ENCODE results near the gene LTBP1. TPM values are rescaled to one million over a fixed set of nuclear protein-coding genes. Genes with fewer than 3 reads are reported as not detected.

LTBP1 gene
- polyA plus RNA-seq, 2 donors, result 4.3 to 13.9 TPM

DNA sequence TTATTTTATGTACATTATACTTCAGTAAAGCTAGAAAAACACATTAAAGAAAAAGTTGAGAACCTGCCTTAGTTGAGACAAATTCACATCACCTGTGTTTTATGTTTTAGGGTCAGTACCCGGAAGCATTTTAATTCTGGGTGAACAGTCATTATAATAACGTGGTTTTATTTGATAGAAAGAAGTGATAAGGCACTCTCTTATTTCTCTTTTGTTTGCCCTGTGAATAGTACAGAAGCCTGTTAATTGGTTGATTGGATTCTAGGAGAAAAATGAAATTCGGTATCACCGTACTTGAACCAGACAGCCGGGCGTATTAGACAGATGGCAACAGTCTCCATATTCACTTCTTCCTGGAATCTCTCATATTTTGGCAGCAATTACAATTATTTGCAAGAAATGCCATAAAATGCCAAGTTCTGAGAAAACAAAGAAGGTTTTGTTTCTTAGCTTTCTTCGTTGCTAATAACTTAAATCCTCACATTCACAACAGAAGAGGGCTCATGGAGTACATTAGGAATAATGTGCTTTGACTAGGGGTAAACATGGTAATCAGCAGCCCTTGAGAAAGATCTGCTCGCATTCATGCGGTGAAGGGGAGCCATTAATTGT lies 361.0 kb downstream of the LTBP1 start:
- Histone ChIP-seq H3K36me3 (ENCODE audit: control insufficient read depth in 2 of 2, insufficient read depth in 2 of 2, low read length in 1 of 2) (no peaks in the 10 kb centered on the region), H3K4me1 (ENCODE audit: control insufficient read depth in 2 of 2, insufficient read depth in 2 of 2, low read length in 1 of 2) (no peaks in the 10 kb centered on the region), H3K4me3 (ENCODE audit: low read depth in 1 of 2, low read length in 2 of 2) (no peak overlapping the region), H3K9me3 (ENCODE audit: control insufficient read depth in 2 of 2, insufficient read depth in 1 of 2, low read depth in 1 of 2, low read length in 1 of 2) (no peaks in the 10 kb centered on the region), H3K27ac (ENCODE audit: low read depth in 2 of 2, low read length in 1 of 2) (no peak overlapping the region), H3K27me3 (ENCODE audit: control insufficient read depth in 1 of 2, insufficient read depth in 2 of 2, low read length in 2 of 2) (no peaks in the 10 kb centered on the region)
- WGBS, 2 donors, result 83 to 86% methylated on average over 9 of the region's 9 CpGs

DNA sequence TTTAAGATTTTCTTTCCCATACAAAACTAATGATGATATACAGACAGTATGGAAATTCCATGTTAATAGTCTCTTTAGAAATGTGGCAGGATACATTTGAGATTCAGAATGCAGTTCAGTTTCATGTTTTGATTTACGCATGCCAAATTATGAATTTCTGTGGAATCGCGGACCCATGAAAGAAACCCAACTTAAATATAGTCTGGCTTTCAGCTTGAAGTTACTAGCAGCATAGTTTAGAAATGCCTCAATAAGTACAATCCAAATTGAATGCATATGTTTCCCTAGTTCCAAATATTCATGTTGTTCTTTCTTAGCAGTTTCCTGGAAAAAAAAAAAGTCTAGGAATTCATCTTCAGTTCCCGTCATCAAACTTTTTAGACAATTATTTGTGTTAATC lies 365.6 kb downstream of the LTBP1 start:
- no peak overlapping the region for H3K27ac ChIP-seq (ENCODE audit: low read depth in 2 of 2, low read length in 1 of 2)
- no peaks in the 10 kb centered on the region for H3K36me3 ChIP-seq (ENCODE audit: control insufficient read depth in 2 of 2, insufficient read depth in 2 of 2, low read length in 1 of 2)
- H3K9me3 ChIP-seq (ENCODE audit: control insufficient read depth in 2 of 2, insufficient read depth in 1 of 2, low read depth in 1 of 2, low read length in 1 of 2), result peaks cover 0 to 2% of the 10 kb centered on the region in 2 donors
- H3K27me3 ChIP-seq (ENCODE audit: control insufficient read depth in 1 of 2, insufficient read depth in 2 of 2, low read length in 2 of 2), result no peaks in the 10 kb centered on the region
- H3K4me3 ChIP-seq (ENCODE audit: low read depth in 1 of 2, low read length in 2 of 2), result no peak overlapping the region
- 84 to 86% methylated on average over 4 of the region's 4 CpGs for WGBS, 2 donors
- H3K4me1 ChIP-seq (ENCODE audit: control insufficient read depth in 2 of 2, insufficient read depth in 2 of 2, low read length in 1 of 2), result no peaks in the 10 kb centered on the region

DNA sequence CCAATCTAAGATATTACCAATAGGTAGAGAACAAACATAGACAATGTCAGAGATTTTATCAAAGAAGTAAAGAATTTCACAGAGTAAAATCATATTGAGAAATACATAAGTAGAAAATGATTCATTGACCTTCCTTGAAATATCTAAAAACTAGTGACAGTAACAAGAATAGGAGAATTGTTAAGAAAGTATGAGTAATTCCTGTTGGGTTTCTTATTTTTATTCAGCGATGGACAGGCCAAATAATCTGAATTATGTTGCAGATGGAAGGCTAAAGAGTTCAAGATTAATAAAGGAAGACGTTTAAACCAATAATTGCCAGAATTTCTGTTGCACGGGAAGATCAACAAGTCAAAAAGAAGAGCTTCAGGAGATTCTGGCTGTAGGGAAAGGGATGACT lies 366.3 kb downstream of the LTBP1 start:
- no peaks in the 10 kb centered on the region for H3K27me3 ChIP-seq (ENCODE audit: control insufficient read depth in 1 of 2, insufficient read depth in 2 of 2, low read length in 2 of 2)
- peaks cover 0 to 2% of the 10 kb centered on the region in 2 donors for H3K9me3 ChIP-seq (ENCODE audit: control insufficient read depth in 2 of 2, insufficient read depth in 1 of 2, low read depth in 1 of 2, low read length in 1 of 2)
- no peaks in the 10 kb centered on the region for H3K4me1 ChIP-seq (ENCODE audit: control insufficient read depth in 2 of 2, insufficient read depth in 2 of 2, low read length in 1 of 2)
- H3K4me3 ChIP-seq (ENCODE audit: low read depth in 1 of 2, low read length in 2 of 2), result no peak overlapping the region
- no peak overlapping the region for H3K27ac ChIP-seq (ENCODE audit: low read depth in 2 of 2, low read length in 1 of 2)
- WGBS, 2 donors, result 80 to 87% methylated on average over 3 of the region's 3 CpGs
- no peaks in the 10 kb centered on the region for H3K36me3 ChIP-seq (ENCODE audit: control insufficient read depth in 2 of 2, insufficient read depth in 2 of 2, low read length in 1 of 2)

DNA sequence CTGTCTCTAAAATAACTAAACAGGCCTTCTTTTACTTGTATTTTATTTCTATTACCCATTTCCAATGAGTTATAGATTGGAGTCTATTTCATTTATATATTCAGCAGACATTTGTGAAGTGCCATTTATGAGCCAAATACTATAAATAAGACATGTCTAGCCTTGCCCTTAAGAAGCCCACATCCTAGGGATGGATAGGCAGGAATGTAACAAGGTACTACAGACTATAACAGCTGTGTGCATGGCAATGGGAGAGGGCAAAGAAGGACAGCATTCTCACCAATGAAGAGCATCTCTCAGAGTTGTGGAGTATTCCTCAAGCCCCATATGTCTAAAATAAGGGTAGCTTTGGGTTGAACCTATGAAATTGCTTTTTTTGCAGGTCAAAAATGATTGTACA lies 367.8 kb downstream of the LTBP1 start:
- H3K36me3 ChIP-seq (ENCODE audit: control insufficient read depth in 2 of 2, insufficient read depth in 2 of 2, low read length in 1 of 2), result no peaks in the 10 kb centered on the region
- H3K4me1 ChIP-seq (ENCODE audit: control insufficient read depth in 2 of 2, insufficient read depth in 2 of 2, low read length in 1 of 2), result no peaks in the 10 kb centered on the region
- H3K9me3 ChIP-seq (ENCODE audit: control insufficient read depth in 2 of 2, insufficient read depth in 1 of 2, low read depth in 1 of 2, low read length in 1 of 2), result peaks cover 0 to 2% of the 10 kb centered on the region in 2 donors
- no peaks in the 10 kb centered on the region for H3K27me3 ChIP-seq (ENCODE audit: control insufficient read depth in 1 of 2, insufficient read depth in 2 of 2, low read length in 2 of 2)
- no peak overlapping the region for H3K27ac ChIP-seq (ENCODE audit: low read depth in 2 of 2, low read length in 1 of 2)
- no peak overlapping the region for H3K4me3 ChIP-seq (ENCODE audit: low read depth in 1 of 2, low read length in 2 of 2)

DNA sequence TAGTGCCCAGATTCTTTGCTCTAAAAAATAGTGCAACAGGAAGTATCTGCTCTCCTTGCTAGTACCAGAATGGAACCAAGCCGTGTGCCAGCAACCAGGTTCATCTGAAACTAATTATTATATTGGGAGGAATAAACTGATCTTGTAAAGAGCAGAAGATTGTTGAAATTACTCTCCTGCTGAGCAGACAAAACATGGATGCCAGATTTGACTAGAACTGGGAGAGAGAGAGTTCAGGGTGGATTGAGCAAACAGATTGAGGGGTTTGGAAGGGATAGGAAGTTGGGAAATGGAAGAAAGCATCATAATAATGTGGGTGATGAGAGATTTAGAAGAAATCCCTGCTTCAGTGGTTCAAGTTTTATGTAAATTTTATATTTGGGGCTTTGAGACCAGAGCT lies 369.6 kb downstream of the LTBP1 start:
- Histone ChIP-seq H3K27me3 (ENCODE audit: control insufficient read depth in 1 of 2, insufficient read depth in 2 of 2, low read length in 2 of 2) (no peaks in the 10 kb centered on the region), H3K4me1 (ENCODE audit: control insufficient read depth in 2 of 2, insufficient read depth in 2 of 2, low read length in 1 of 2) (no peaks in the 10 kb centered on the region), H3K4me3 (ENCODE audit: low read depth in 1 of 2, low read length in 2 of 2) (no peak overlapping the region), H3K36me3 (ENCODE audit: control insufficient read depth in 2 of 2, insufficient read depth in 2 of 2, low read length in 1 of 2) (no peaks in the 10 kb centered on the region), H3K9me3 (ENCODE audit: control insufficient read depth in 2 of 2, insufficient read depth in 1 of 2, low read depth in 1 of 2, low read length in 1 of 2) (peaks cover 0 to 2% of the 10 kb centered on the region in 2 donors), H3K27ac (ENCODE audit: low read depth in 2 of 2, low read length in 1 of 2) (no peak overlapping the region)
- WGBS, 2 donors, result 76 to 84% methylated on average over 1 of the region's 1 CpG

DNA sequence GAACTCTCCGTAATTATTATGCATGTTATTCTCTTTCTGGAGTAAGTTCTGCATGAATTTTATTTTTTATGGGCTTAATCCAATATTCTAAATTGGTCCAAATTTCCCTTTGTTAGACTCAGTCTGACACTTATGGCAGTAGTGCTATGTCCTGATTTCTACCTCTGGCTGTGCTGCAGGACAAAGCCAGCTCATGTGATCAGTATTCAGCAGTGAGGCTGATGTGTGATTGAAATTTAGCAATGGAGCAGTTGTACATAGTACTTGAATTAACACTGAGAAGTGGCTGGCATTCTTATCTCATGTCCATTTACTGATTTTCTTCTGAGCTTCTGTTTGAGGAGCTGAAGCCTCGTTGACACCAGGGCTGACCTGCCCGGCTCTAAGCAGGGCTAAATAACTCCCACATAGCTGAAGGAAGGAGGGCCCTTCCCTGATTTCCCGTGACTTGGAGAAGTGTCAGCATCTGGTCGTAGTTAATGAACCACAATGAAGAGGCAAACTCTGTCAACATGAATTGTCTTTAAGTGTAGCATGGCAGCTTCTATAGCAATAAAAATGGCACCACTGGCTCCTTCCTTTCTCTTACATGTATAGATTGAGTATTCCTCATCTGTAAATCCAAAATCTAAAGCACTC lies 370.7 kb downstream of the LTBP1 start:
- WGBS, 2 donors, result 79 to 80% methylated on average over 5 of the region's 5 CpGs
- Histone ChIP-seq H3K4me3 (ENCODE audit: low read depth in 1 of 2, low read length in 2 of 2) (no peak overlapping the region), H3K4me1 (ENCODE audit: control insufficient read depth in 2 of 2, insufficient read depth in 2 of 2, low read length in 1 of 2) (no peaks in the 10 kb centered on the region), H3K9me3 (ENCODE audit: control insufficient read depth in 2 of 2, insufficient read depth in 1 of 2, low read depth in 1 of 2, low read length in 1 of 2) (peaks cover 0 to 2% of the 10 kb centered on the region in 2 donors), H3K27ac (ENCODE audit: low read depth in 2 of 2, low read length in 1 of 2) (no peak overlapping the region), H3K27me3 (ENCODE audit: control insufficient read depth in 1 of 2, insufficient read depth in 2 of 2, low read length in 2 of 2) (no peaks in the 10 kb centered on the region), H3K36me3 (ENCODE audit: control insufficient read depth in 2 of 2, insufficient read depth in 2 of 2, low read length in 1 of 2) (no peaks in the 10 kb centered on the region)

DNA sequence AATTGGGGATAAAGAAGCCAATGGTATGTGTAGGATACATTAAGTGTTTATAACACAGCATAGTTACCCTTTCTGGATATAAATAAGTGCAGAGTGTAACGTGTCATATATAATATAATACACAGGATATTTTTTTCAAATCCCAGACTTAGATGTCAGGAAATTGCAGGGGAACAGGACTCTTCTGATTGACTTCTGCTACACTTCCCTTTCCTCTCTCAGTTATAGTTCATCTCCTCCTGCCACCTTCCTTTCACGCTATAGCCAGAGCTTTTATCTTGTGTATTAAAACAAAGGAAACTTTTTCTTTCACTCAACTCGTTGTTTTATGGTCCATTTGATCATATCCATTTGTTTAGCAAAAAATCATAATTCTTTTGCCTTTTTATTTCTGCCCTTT lies 371.7 kb downstream of the LTBP1 start:
- 73 to 74% methylated on average over 3 of the region's 3 CpGs for WGBS, 2 donors
- Histone ChIP-seq H3K27ac (ENCODE audit: low read depth in 2 of 2, low read length in 1 of 2) (no peak overlapping the region), H3K27me3 (ENCODE audit: control insufficient read depth in 1 of 2, insufficient read depth in 2 of 2, low read length in 2 of 2) (no peaks in the 10 kb centered on the region), H3K4me3 (ENCODE audit: low read depth in 1 of 2, low read length in 2 of 2) (no peak overlapping the region), H3K36me3 (ENCODE audit: control insufficient read depth in 2 of 2, insufficient read depth in 2 of 2, low read length in 1 of 2) (no peaks in the 10 kb centered on the region), H3K4me1 (ENCODE audit: control insufficient read depth in 2 of 2, insufficient read depth in 2 of 2, low read length in 1 of 2) (no peaks in the 10 kb centered on the region), H3K9me3 (ENCODE audit: control insufficient read depth in 2 of 2, insufficient read depth in 1 of 2, low read depth in 1 of 2, low read length in 1 of 2) (peaks cover 0 to 2% of the 10 kb centered on the region in 2 donors)

DNA sequence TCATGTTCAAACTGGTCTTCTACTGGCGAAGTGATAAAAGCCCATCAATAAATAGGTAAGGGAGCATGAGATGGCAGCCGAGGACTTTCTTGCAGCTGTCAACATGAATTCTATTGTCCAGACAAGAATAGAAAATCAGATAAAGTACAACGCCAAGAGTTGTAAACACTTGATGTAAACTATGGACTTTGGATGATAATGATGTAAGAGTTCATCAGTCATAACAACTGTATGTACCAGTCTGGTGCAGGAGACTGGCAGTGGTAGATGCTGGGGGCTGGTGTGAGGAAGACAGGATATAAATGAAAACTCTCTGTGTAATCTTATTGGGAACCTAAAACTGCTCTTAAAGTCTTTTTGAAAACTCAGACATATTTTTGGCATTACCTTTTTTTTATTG lies 373.8 kb downstream of the LTBP1 start:
- H3K4me3 ChIP-seq (ENCODE audit: low read depth in 1 of 2, low read length in 2 of 2), result no peak overlapping the region
- no peaks in the 10 kb centered on the region for H3K36me3 ChIP-seq (ENCODE audit: control insufficient read depth in 2 of 2, insufficient read depth in 2 of 2, low read length in 1 of 2)
- H3K27ac ChIP-seq (ENCODE audit: low read depth in 2 of 2, low read length in 1 of 2), result no peak overlapping the region
- H3K9me3 ChIP-seq (ENCODE audit: control insufficient read depth in 2 of 2, insufficient read depth in 1 of 2, low read depth in 1 of 2, low read length in 1 of 2), result no peaks in the 10 kb centered on the region
- WGBS, 2 donors, result 68 to 78% methylated on average over 3 of the region's 3 CpGs
- H3K4me1 ChIP-seq (ENCODE audit: control insufficient read depth in 2 of 2, insufficient read depth in 2 of 2, low read length in 1 of 2), result no peaks in the 10 kb centered on the region
- no peaks in the 10 kb centered on the region for H3K27me3 ChIP-seq (ENCODE audit: control insufficient read depth in 1 of 2, insufficient read depth in 2 of 2, low read length in 2 of 2)

DNA sequence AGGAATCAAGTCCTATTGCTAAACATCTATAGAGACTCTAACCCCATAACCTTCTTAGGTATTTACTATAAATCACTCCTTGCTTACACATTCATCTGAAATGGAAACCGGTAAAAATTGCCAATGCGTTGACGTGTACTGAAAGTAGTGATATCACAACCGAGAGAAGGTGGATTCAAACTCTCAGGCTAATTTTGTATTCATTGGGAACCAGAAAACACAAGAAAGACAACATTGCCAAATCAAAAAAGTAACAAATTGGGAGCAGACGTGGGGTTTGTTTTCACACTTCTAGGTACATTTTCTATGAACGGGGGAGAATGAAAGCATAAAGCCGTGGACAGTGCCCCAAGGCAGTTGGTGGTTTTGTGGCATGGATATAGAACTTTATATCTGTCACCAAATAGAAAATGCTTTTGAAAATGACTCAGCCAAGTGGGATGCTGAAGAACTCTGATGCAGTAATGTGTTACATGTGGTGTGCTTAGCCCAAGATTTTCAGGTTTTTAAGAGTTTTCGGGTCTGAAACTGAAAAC lies 374.6 kb downstream of the LTBP1 start:
- 69 to 74% methylated on average over 8 of the region's 8 CpGs for WGBS, 2 donors
- no peak overlapping the region for H3K27ac ChIP-seq (ENCODE audit: low read depth in 2 of 2, low read length in 1 of 2)
- no peaks in the 10 kb centered on the region for H3K9me3 ChIP-seq (ENCODE audit: control insufficient read depth in 2 of 2, insufficient read depth in 1 of 2, low read depth in 1 of 2, low read length in 1 of 2)
- no peaks in the 10 kb centered on the region for H3K27me3 ChIP-seq (ENCODE audit: control insufficient read depth in 1 of 2, insufficient read depth in 2 of 2, low read length in 2 of 2)
- no peaks in the 10 kb centered on the region for H3K4me1 ChIP-seq (ENCODE audit: control insufficient read depth in 2 of 2, insufficient read depth in 2 of 2, low read length in 1 of 2)
- no peak overlapping the region for H3K4me3 ChIP-seq (ENCODE audit: low read depth in 1 of 2, low read length in 2 of 2)
- no peaks in the 10 kb centered on the region for H3K36me3 ChIP-seq (ENCODE audit: control insufficient read depth in 2 of 2, insufficient read depth in 2 of 2, low read length in 1 of 2)

Data from esophagus (tissue), 2 donors.